Activated CD8-positive, alpha-beta memory T cell treated with anti-CD3 and anti-CD28 coated beads for 4 hours (primary cell): Measurements from ENCODE around the gene TOP1.

Source experiments
- DNase-seq, 2 donors: peaks; one replicate each; pipeline ENCODE4 v3.0.0-alpha.2; 2020; ENCODE audit warnings: low read depth in 2 of 2

The TOP1 gene

GRCh38 chr20:41028359-41029149 lies at the start of gene TOP1:
TSS of gene TOP1 (plus strand) at chr20:41028822. CDS start at chr20:41029068, 246 bp downstream.
- DNase-seq = peak; percentile 99 to 100

- no peak for DNase-seq
These were observed 49.4 kb upstream of the TOP1 start for GRCh38 chr20:40979247-40979646.

GRCh38 chr20:40980106-40980827 lies 48.4 kb upstream of the TOP1 start:
- no peak for DNase-seq

GRCh38 chr20:40980828-40981310 lies 47.8 kb upstream of the TOP1 start:
- DNase-seq = no peak

GRCh38 chr20:40982415-40983145 lies 46.0 kb upstream of the TOP1 start:
- DNase-seq = no peak

- DNase-seq = no peak
These were observed 44.7 kb upstream of the TOP1 start for GRCh38 chr20:40983898-40984297.

GRCh38 chr20:40984496-40984895 lies 44.1 kb upstream of the TOP1 start:
- no peak for DNase-seq

- no peak for DNase-seq
These were observed 41.8 kb upstream of the TOP1 start for GRCh38 chr20:40986774-40987173.

GRCh38 chr20:40990542-40991120 lies 38.0 kb upstream of the TOP1 start:
- DNase-seq = peak; percentile 40 to 41

GRCh38 chr20:40991181-40991889 lies 37.3 kb upstream of the TOP1 start:
- no peak for DNase-seq

GRCh38 chr20:40992349-40993113 lies 36.1 kb upstream of the TOP1 start:
- DNase-seq = no peak

- DNase-seq = no peak
These were observed 34.7 kb upstream of the TOP1 start for GRCh38 chr20:40993794-40994540.

GRCh38 chr20:40996326-40996725 lies 32.3 kb upstream of the TOP1 start:
- no peak for DNase-seq

GRCh38 chr20:40997116-40997515 lies 31.5 kb upstream of the TOP1 start:
- no peak for DNase-seq

- DNase-seq = no peak
These were observed 28.8 kb upstream of the TOP1 start for GRCh38 chr20:40999841-41000240.

GRCh38 chr20:41000628-41001027 lies 28.0 kb upstream of the TOP1 start:
- no peak for DNase-seq

- DNase-seq = no peak
These were observed 27.1 kb upstream of the TOP1 start for GRCh38 chr20:41001497-41001896.

GRCh38 chr20:41002842-41003142 lies 25.8 kb upstream of the TOP1 start:
- DNase-seq = no peak

- peak; percentile 31 to 59 for DNase-seq
These were observed 25.3 kb upstream of the TOP1 start for GRCh38 chr20:41003143-41003935.
